Activated T-helper 2 cell treated with anti-CD3 and anti-CD28 coated beads, Interferon-gamma antibody, Interleukin-2, Interleukin-4, amounts not matched to agents 10 μg/mL and 5 μg/mL and 100 μg/mL, durations not matched to agents 14 hours and 24 hours and 36 hours (primary cell): ENCODE data around the gene GP2. TPM values are rescaled to one million over a fixed set of nuclear protein-coding genes. Genes with fewer than 3 reads are reported as not detected.
"Not testable (repeated sequence)": the region's sequence is repeated elsewhere in the genome, so short reads cannot be mapped to it uniquely, and the experiment has no call there.

Experiments used
- DNase-seq: peaks from one replicate; pipeline ENCODE4 v3.0.0; 2021; ENCODE audit warnings: low spot score
- H3K27ac Mint-ChIP-seq: one replicate; pipeline ENCODE4 v1.8.0; 2021; ENCODE audit warnings: mixed read lengths
- H3K27me3 Mint-ChIP-seq: one replicate; pipeline ENCODE4 v1.8.0; 2021; ENCODE audit warnings: low read depth, mixed read lengths
- H3K36me3 Mint-ChIP-seq: one replicate; pipeline ENCODE4 v1.8.0; 2021; ENCODE audit warnings: low read depth, mixed read lengths
- H3K4me1 Mint-ChIP-seq: one replicate; pipeline ENCODE4 v1.8.0; 2021; ENCODE audit warnings: low read depth, mixed read lengths
- H3K4me3 Mint-ChIP-seq: one replicate; pipeline ENCODE4 v1.8.0; 2021; ENCODE audit warnings: low read depth, mild to moderate bottlenecking, moderate library complexity, mixed read lengths
- H3K9me3 Mint-ChIP-seq: one replicate; pipeline ENCODE4 v1.8.0; 2021; ENCODE audit warnings: mixed read lengths
- intact Hi-C: fragments of 100-400 bp; cut with micrococcal nuclease; formaldehyde crosslinking; loops from one replicate; pipeline ENCODE4 v1.15.1; 2023
- total RNA-seq: library from RNA; stranded (reverse); gene quantifications from 2 replicates; pipeline ENCODE4 v1.2.3, GENCODE V29; 2022

Gene GP2
- total RNA-seq, 1 donor from 2014 or later = not detected

GRCh38 chr16:20320592-20320991 is 6.7 kb downstream of the GP2 start:
- Mint-ChIP-seq H3K36me3 (no peaks in the 10 kb centered on the region), H3K27ac (no peak overlapping the region), H3K4me3 (no peak overlapping the region), H3K27me3 (no peaks in the 10 kb centered on the region), H3K9me3 (no peaks in the 10 kb centered on the region), H3K4me1 (no peaks in the 10 kb centered on the region)
- DNase-seq = no peak
- intact Hi-C loops = no loop called here

DNA sequence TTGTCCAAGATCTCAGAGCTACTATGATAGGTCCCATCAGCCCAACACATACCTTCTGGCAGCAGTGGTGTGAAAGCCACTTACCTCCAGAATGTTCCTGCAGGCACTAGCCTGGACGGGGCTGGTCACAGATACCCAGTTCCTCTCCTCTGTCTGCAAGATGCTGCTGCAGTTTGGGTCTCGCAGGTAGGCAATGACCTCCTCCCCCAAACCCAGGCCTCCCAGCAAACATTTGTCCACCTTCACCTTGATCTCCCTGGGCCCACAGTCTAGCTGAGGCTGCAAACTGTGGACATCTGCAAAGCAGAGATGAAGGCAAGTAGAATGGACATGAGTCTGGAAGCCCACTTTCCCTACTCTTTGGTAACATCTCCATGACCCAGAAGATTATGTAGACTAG is 7.1 kb downstream of the GP2 start:
- no peaks in the 10 kb centered on the region for H3K36me3 Mint-ChIP-seq
- no peaks in the 10 kb centered on the region for H3K9me3 Mint-ChIP-seq
- no peaks in the 10 kb centered on the region for H3K4me1 Mint-ChIP-seq
- intact Hi-C loops = no loop called here
- DNase-seq = no peak
- no peaks in the 10 kb centered on the region for H3K27me3 Mint-ChIP-seq
- no peak overlapping the region for H3K27ac Mint-ChIP-seq
- no peak overlapping the region for H3K4me3 Mint-ChIP-seq

DNA sequence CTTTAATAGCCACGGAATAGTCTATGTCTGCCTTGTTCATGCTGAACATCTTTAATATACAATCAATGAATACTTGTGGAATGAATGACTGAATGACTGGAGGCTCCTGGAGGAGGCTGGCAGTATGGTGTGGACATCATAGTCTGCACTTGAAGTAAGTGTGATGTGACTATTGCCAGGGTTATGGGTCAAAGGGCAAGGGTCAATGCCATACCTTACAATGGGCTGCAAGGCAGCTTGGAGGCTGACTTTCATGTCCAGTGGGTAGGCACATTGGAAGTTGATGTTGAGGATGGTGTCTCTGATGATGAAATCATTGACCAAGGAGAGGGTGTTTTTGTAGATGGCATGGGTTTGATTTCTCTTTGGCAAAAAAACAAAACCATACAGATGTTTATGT is 7.9 kb downstream of the GP2 start:
- Mint-ChIP-seq H3K27me3 (no peaks in the 10 kb centered on the region), H3K27ac (no peak overlapping the region), H3K36me3 (no peaks in the 10 kb centered on the region), H3K4me1 (no peaks in the 10 kb centered on the region), H3K9me3 (no peaks in the 10 kb centered on the region), H3K4me3 (no peak overlapping the region)
- intact Hi-C loops = no loop called here
- no peak for DNase-seq

DNA sequence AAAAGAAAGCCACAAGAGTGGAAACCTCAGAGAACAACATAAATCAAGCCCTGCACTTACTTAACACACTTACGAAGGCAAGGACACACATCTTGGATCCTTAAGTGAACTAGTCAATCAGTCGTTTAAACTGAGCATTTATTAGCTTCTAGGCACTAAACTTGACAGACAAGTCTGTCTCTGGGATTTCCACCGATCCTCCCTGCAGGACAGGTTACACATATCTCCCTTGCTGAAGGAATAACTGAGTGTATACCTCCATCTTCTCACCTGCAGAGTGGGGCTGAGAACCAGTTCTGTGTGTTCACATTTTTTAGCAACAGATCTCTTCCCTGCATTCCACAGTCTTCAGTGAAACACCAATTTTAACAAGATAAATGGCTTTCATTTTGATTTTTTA is 8.9 kb downstream of the GP2 start:
- H3K9me3 Mint-ChIP-seq = no peaks in the 10 kb centered on the region
- H3K27me3 Mint-ChIP-seq = no peaks in the 10 kb centered on the region

GRCh38 chr16:20318006-20318405 is 9.3 kb downstream of the GP2 start:
- Mint-ChIP-seq H3K27me3 (no peaks in the 10 kb centered on the region), H3K36me3 (no peaks in the 10 kb centered on the region), H3K4me1 (no peaks in the 10 kb centered on the region), H3K27ac (no peak overlapping the region), H3K4me3 (no peak overlapping the region), H3K9me3 (no peaks in the 10 kb centered on the region)
- DNase-seq = no peak
- intact Hi-C loops = no loop called here

More for the DNA sequence above, 8.9 kb downstream of the GP2 start:
- Mint-ChIP-seq H3K4me1 (no peaks in the 10 kb centered on the region), H3K36me3 (no peaks in the 10 kb centered on the region), H3K4me3 (no peak overlapping the region), H3K27ac (no peak overlapping the region)
- no peak for DNase-seq
- intact Hi-C loops = no loop called here

DNA sequence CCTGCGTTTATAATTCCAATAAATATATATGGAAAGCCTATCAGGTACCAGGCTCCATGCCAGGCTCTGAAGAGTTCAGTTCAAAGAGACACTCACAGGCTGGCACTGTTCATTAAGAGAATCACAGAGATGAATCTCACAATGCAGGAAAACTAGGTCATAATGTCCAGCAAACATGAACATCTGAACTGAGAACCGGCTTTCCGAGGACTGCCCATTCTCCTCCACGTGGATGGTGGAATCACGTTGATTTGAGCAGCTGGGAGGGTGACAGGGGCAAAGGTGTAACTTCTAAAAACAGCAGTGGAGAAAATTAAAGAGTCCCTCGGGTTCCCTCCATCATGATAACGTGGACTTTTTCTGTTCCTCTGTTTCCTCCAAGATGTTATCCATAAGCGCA is 10.2 kb downstream of the GP2 start:
- Mint-ChIP-seq H3K4me1 (no peaks in the 10 kb centered on the region), H3K36me3 (no peaks in the 10 kb centered on the region), H3K4me3 (no peak overlapping the region), H3K9me3 (no peaks in the 10 kb centered on the region), H3K27ac (no peak overlapping the region), H3K27me3 (no peaks in the 10 kb centered on the region)
- intact Hi-C loops = no loop called here
- DNase-seq = no peak

- intact Hi-C loops = no loop called here
- Mint-ChIP-seq H3K9me3 (no peaks in the 10 kb centered on the region), H3K4me3 (no peak overlapping the region), H3K27me3 (no peaks in the 10 kb centered on the region), H3K4me1 (no peaks in the 10 kb centered on the region), H3K27ac (no peak overlapping the region), H3K36me3 (no peaks in the 10 kb centered on the region)
- DNase-seq = no peak
Observed at GRCh38 chr16:20316715-20317114, 10.6 kb downstream of the GP2 start.

DNA sequence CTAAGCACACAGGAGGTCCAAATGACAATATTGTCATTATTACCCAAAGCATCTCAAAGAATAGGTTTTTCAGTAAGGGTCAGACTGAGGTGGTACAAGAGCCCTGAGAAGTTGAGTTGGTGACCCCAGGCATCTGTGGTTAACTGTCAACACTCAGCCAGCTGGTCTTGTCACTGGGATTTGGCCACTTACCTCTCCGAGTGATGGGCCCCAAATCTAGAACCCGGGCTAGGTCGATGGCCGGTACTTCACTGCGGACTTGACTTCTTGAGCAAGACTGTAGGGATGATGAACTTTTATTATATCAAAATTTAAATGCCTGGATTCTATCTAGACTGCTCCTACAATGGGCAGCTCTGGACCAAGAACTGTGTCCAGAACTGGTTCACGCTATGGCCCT is 11.5 kb downstream of the GP2 start:
- Mint-ChIP-seq H3K36me3 (no peaks in the 10 kb centered on the region), H3K4me1 (no peaks in the 10 kb centered on the region), H3K9me3 (no peaks in the 10 kb centered on the region), H3K27ac (no peak overlapping the region), H3K27me3 (no peaks in the 10 kb centered on the region), H3K4me3 (no peak overlapping the region)
- intact Hi-C loops = no loop called here
- no peak for DNase-seq

DNA sequence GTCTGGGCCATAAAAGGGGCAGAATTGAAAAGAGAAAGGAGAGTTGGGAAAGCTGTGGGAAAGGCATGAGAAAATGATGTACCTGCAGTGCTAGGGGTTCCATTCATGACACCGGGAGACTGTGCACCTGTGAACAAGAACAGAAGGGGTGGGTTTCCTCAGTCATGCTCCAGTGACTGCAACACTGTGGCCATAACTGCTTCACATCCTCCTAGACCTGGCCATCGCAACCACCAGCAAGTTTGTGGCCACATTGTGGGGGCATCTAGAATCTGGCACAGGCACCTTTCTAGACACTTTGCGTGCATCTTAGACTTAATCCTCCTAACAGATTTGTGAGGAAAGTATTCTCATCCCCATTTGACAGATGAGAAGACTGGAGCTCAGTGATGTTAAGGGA is 12.7 kb downstream of the GP2 start:
- intact Hi-C loops = no loop called here

GRCh38 chr16:20313741-20314140 is 13.6 kb downstream of the GP2 start:
- Mint-ChIP-seq H3K9me3 (no peaks in the 10 kb centered on the region), H3K4me1 (no peaks in the 10 kb centered on the region), H3K4me3 (no peak overlapping the region), H3K27me3 (no peaks in the 10 kb centered on the region), H3K27ac (no peak overlapping the region), H3K36me3 (no peaks in the 10 kb centered on the region)
- intact Hi-C loops = no loop called here
- no peak for DNase-seq

More for the DNA sequence above, 12.7 kb downstream of the GP2 start:
- Mint-ChIP-seq H3K9me3 (no peaks in the 10 kb centered on the region), H3K4me1 (no peaks in the 10 kb centered on the region), H3K4me3 (no peak overlapping the region), H3K27ac (no peak overlapping the region), H3K27me3 (no peaks in the 10 kb centered on the region), H3K36me3 (no peaks in the 10 kb centered on the region)
- no peak for DNase-seq

GRCh38 chr16:20312536-20313095 is 14.7 kb downstream of the GP2 start:
- DNase-seq, H3K4me1 Mint-ChIP-seq, H3K27me3 Mint-ChIP-seq, H3K27ac Mint-ChIP-seq, H3K36me3 Mint-ChIP-seq, H3K9me3 Mint-ChIP-seq, intact Hi-C loops, H3K4me3 Mint-ChIP-seq: not testable (repeated sequence)

- Mint-ChIP-seq H3K27ac (no peak overlapping the region), H3K9me3 (no peaks in the 10 kb centered on the region), H3K4me1 (no peaks in the 10 kb centered on the region), H3K4me3 (no peak overlapping the region), H3K27me3 (no peaks in the 10 kb centered on the region), H3K36me3 (no peaks in the 10 kb centered on the region)
- DNase-seq = no peak
- intact Hi-C loops = no loop called here
Observed at GRCh38 chr16:20311548-20311947, 15.8 kb downstream of the GP2 start.

GRCh38 chr16:20310421-20311395 is 16.6 kb downstream of the GP2 start:
- H3K27ac Mint-ChIP-seq = no peak overlapping the region
- H3K36me3 Mint-ChIP-seq = no peaks in the 10 kb centered on the region
- no peak for DNase-seq
- intact Hi-C loops = no loop called here
- H3K4me1 Mint-ChIP-seq = no peaks in the 10 kb centered on the region
- no peak overlapping the region for H3K4me3 Mint-ChIP-seq
- H3K27me3 Mint-ChIP-seq = no peaks in the 10 kb centered on the region
- no peaks in the 10 kb centered on the region for H3K9me3 Mint-ChIP-seq
